Endodermal cell (in vitro differentiated cells): ENCODE results near the gene PLOD2. TPM values are rescaled to one million over a fixed set of nuclear protein-coding genes. Genes with fewer than 3 reads are reported as not detected.
A peak's percentile ranks its signal among the peaks of the same experiment; 100 is the strongest.
"Not testable (repeated sequence)": the region's sequence is repeated elsewhere in the genome, so short reads cannot be mapped to it uniquely, and the experiment has no call there.

Experiments
- DNase-seq: peaks from one replicate; pipeline ENCODE4 v3.0.0-alpha.2; 2017
- H3K27ac ChIP-seq: 2 replicates; pipeline ENCODE4 v1.5.1; 2013; ENCODE audit warnings: mild to moderate bottlenecking, low read depth, low read length, moderate library complexity
- H3K27me3 ChIP-seq: 2 replicates; pipeline ENCODE4 v1.6.1; 2013; ENCODE audit warnings: mild to moderate bottlenecking, low read length, moderate library complexity; ENCODE audit not compliant: insufficient read depth, control insufficient read depth, poor library complexity, severe bottlenecking
- H3K36me3 ChIP-seq: 2 replicates; pipeline ENCODE4 v1.7.0; 2013; ENCODE audit warnings: mild to moderate bottlenecking, low read length, moderate library complexity; ENCODE audit not compliant: control insufficient read depth, insufficient read depth
- H3K4me1 ChIP-seq: one replicate; pipeline ENCODE4 v1.7.0; 2013; ENCODE audit warnings: low read length; ENCODE audit not compliant: control insufficient read depth, insufficient read depth
- H3K4me3 ChIP-seq: 2 replicates; pipeline ENCODE4 v1.5.1; 2013; ENCODE audit warnings: mild to moderate bottlenecking, low read length, moderate library complexity
- H3K9ac ChIP-seq: 2 replicates; pipeline ENCODE4 v1.6.1; 2013; ENCODE audit warnings: mild to moderate bottlenecking, low read length, moderate library complexity; ENCODE audit not compliant: poor library complexity, severe bottlenecking; ENCODE audit errors: extremely low read depth
- H3K9me3 ChIP-seq: 2 replicates; pipeline ENCODE4 v1.6.1; 2013; ENCODE audit warnings: mild to moderate bottlenecking, low read length, moderate library complexity; ENCODE audit not compliant: control insufficient read depth
- H3K27ac Mint-ChIP-seq: 2 replicates; pipeline ENCODE4 v1.8.0; 2020; ENCODE audit warnings: mixed read lengths
- H3K27me3 Mint-ChIP-seq: 2 replicates; pipeline ENCODE4 v1.8.0; 2021; ENCODE audit warnings: mild to moderate bottlenecking, mixed read lengths; ENCODE audit not compliant: insufficient read depth
- H3K36me3 Mint-ChIP-seq: 2 replicates; pipeline ENCODE4 v1.8.0; 2020; ENCODE audit warnings: low read depth, mixed read lengths
- H3K4me1 Mint-ChIP-seq: 2 replicates; pipeline ENCODE4 v1.8.0; 2020; ENCODE audit warnings: mixed read lengths
- H3K4me3 Mint-ChIP-seq: 2 replicates; pipeline ENCODE4 v1.8.0; 2020; ENCODE audit warnings: mild to moderate bottlenecking, moderate library complexity, mixed read lengths
- H3K9me3 Mint-ChIP-seq: 2 replicates; pipeline ENCODE4 v1.8.0; 2020; ENCODE audit warnings: mild to moderate bottlenecking, mixed read lengths
- WGBS, 2 experiments: methylation state at CpG; one replicate each; pipeline versions ENCODE4 v1.1.5 to v1.1.7; 2013; ENCODE audit warnings: missing lambda C conversion rate in 2 of 2, mixed read lengths in 1 of 2; ENCODE audit not compliant: insufficient coverage in 1 of 2, insufficient read length in 1 of 2; 5-methylcytosine and 5-hydroxymethylcytosine counted together
- total RNA-seq, 2 donors: library from RNA; stranded (reverse); fragmentation: NEBNext Ultra II Directional in 1 of 2; extraction: Animal tissue kit (Norgen Biotek cat#: 25700) in 1 of 2; gene quantifications; 2 replicates in 1 of 2; 3 replicates in 1 of 2; pipeline ENCODE4 v1.2.1, GENCODE V29; 2021
- TF ChIP-seq, protein P1 (sequence below): fragments of 200-600 bp; sonication (generic); conservative IDR thresholded peaks from 2 replicates; pipeline ENCODE4 v1.5.0; 2021; ENCODE audit warnings: antibody characterized with exemption, mild to moderate bottlenecking

Gene PLOD2
- total RNA-seq, 2 donors from 2014 or later = 37.9 to 65.5 TPM

GRCh38 chr3:146117406-146118285 is 43.3 kb downstream of the PLOD2 start:
- H3K4me3 ChIP-seq = no peak overlapping the region
- Mint-ChIP-seq H3K36me3 (peaks cover 72% of the 10 kb centered on the region), H3K27me3 (no peaks in the 10 kb centered on the region), H3K4me3 (no peak overlapping the region), H3K27ac (no peak overlapping the region), H3K9me3 (peaks cover 42% of the 10 kb centered on the region), H3K4me1 (no peaks in the 10 kb centered on the region)
- WGBS, 2 experiments = 100% methylated on average over 2 of the region's 2 CpGs; no CpG with 5 or more reads in 1 of the 2 experiments
- H3K9ac ChIP-seq = no peak overlapping the region
- TF ChIP-seq, protein P1, sequence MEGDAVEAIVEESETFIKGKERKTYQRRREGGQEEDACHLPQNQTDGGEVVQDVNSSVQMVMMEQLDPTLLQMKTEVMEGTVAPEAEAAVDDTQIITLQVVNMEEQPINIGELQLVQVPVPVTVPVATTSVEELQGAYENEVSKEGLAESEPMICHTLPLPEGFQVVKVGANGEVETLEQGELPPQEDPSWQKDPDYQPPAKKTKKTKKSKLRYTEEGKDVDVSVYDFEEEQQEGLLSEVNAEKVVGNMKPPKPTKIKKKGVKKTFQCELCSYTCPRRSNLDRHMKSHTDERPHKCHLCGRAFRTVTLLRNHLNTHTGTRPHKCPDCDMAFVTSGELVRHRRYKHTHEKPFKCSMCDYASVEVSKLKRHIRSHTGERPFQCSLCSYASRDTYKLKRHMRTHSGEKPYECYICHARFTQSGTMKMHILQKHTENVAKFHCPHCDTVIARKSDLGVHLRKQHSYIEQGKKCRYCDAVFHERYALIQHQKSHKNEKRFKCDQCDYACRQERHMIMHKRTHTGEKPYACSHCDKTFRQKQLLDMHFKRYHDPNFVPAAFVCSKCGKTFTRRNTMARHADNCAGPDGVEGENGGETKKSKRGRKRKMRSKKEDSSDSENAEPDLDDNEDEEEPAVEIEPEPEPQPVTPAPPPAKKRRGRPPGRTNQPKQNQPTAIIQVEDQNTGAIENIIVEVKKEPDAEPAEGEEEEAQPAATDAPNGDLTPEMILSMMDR = no peak
- H3K36me3 ChIP-seq = peaks cover 43% of the 10 kb centered on the region
- H3K4me1 ChIP-seq = no peaks in the 10 kb centered on the region
- no peaks in the 10 kb centered on the region for H3K27me3 ChIP-seq
- peaks cover 47% of the 10 kb centered on the region for H3K9me3 ChIP-seq
- DNase-seq = no peak
- no peak overlapping the region for H3K27ac ChIP-seq

DNA sequence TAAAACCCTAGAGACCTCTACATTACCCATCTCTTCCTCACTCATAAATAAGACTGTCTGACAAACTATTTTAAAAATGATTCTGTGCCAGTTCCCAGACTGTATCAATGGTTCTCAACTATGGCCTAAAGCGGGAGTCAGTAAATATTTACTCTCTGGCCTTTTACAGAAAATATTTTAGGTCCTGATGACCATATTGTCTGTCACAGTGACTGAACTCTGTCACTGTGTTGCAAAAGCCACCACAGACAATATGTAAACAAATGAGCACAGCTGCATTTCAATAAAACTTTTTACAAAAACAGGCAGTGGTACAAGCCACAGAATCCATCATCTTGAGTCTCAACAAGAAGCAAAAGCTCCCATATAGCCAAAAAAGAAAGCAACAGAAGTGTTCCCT is 45.4 kb downstream of the PLOD2 start:
- Mint-ChIP-seq H3K27ac (no peak overlapping the region), H3K27me3 (no peaks in the 10 kb centered on the region), H3K4me1 (no peaks in the 10 kb centered on the region), H3K36me3 (peaks cover 76% of the 10 kb centered on the region), H3K4me3 (no peak overlapping the region), H3K9me3 (peaks cover 45% of the 10 kb centered on the region)
- Histone ChIP-seq H3K9me3 (peaks cover 47% of the 10 kb centered on the region), H3K4me3 (peak overlapping the region; percentile 6), H3K27ac (no peak overlapping the region), H3K36me3 (peaks cover 27% of the 10 kb centered on the region), H3K4me1 (no peaks in the 10 kb centered on the region), H3K27me3 (no peaks in the 10 kb centered on the region), H3K9ac (no peak overlapping the region)
- 95% methylated on average over 1 of the region's 1 CpG; no CpG with 5 or more reads in 1 of the 2 experiments for WGBS, 2 experiments
- no peak for DNase-seq
- TF ChIP-seq, protein P1 = no peak

- H3K36me3 Mint-ChIP-seq = peaks cover 65% of the 10 kb centered on the region
- H3K4me1 Mint-ChIP-seq, H3K27me3 ChIP-seq, H3K27me3 Mint-ChIP-seq, DNase-seq, H3K4me3 Mint-ChIP-seq, H3K4me1 ChIP-seq, H3K9ac ChIP-seq, H3K4me3 ChIP-seq, H3K27ac ChIP-seq, H3K27ac Mint-ChIP-seq: not testable (repeated sequence)
- Histone ChIP-seq H3K36me3 (peaks cover 29% of the 10 kb centered on the region), H3K9me3 (peaks cover 47% of the 10 kb centered on the region)
- 88 to 91% methylated on average over 11 to 12 of the region's 12 CpGs for WGBS, 2 experiments
- H3K9me3 Mint-ChIP-seq = peaks cover 43% of the 10 kb centered on the region
Measured at GRCh38 chr3:146113804-146114203, 47.2 kb downstream of the PLOD2 start.
